Natural killer cell (primary cell): Measurements from ENCODE around the gene RFX1. TPM values are rescaled to one million over a fixed set of nuclear protein-coding genes. Genes with fewer than 3 reads are reported as not detected.
"Not testable (repeated sequence)": the region's sequence is repeated elsewhere in the genome, so short reads cannot be mapped to it uniquely, and the experiment has no call there.

Experiments used
- ATAC-seq, 3 donors: fragments of 150-1000 bp in 2 of 3; fragments of 200-7000 bp in 1 of 3; cut with Tn5 transposase; 1 replicate in 1 of 3; 2 replicates in 2 of 3; pipeline ENCODE4 v1.10.0; 2021; ENCODE audit warnings: mild to moderate bottlenecking in 2 of 3, moderate library complexity in 2 of 3
- DNase-seq, 2 donors: peaks; one replicate each; pipeline versions ENCODE4 v3.0.0 to v3.0.0-alpha.2; 2013 to 2021; ENCODE audit warnings: mixed read lengths in 1 of 2
- H3K27ac ChIP-seq: one replicate; pipeline ENCODE4 v1.5.1; 2013; ENCODE audit warnings: mild to moderate bottlenecking, low read length
- H3K27me3 ChIP-seq: one replicate; pipeline ENCODE4 v1.6.1; 2013; ENCODE audit warnings: low read length; ENCODE audit not compliant: control insufficient read depth, insufficient read depth
- H3K36me3 ChIP-seq: one replicate; pipeline ENCODE4 v1.6.1; 2013; ENCODE audit warnings: low read length; ENCODE audit not compliant: control insufficient read depth, insufficient read depth
- H3K4me1 ChIP-seq: one replicate; pipeline ENCODE4 v1.6.1; 2013; ENCODE audit warnings: low read length; ENCODE audit not compliant: control insufficient read depth, insufficient read depth
- H3K4me3 ChIP-seq: one replicate; pipeline ENCODE4 v1.5.1; 2013; ENCODE audit warnings: low read length
- H3K9me3 ChIP-seq: one replicate; pipeline ENCODE4 v1.6.1; 2013; ENCODE audit warnings: low read length; ENCODE audit not compliant: control insufficient read depth, insufficient read depth
- H3K27ac Mint-ChIP-seq, 2 donors: one replicate each; pipeline ENCODE4 v1.8.0; 2022; ENCODE audit warnings: mild to moderate bottlenecking in 2 of 2, mixed read lengths in 2 of 2, moderate library complexity in 1 of 2
- H3K27me3 Mint-ChIP-seq, 2 donors: one replicate each; pipeline ENCODE4 v1.8.0; 2022; ENCODE audit warnings: low read depth in 2 of 2, mixed read lengths in 2 of 2
- H3K36me3 Mint-ChIP-seq: one replicate; pipeline ENCODE4 v1.8.0; 2022; ENCODE audit warnings: mixed read lengths
- H3K4me1 Mint-ChIP-seq, 2 donors: one replicate each; pipeline ENCODE4 v1.8.0; 2022; ENCODE audit warnings: mixed read lengths in 2 of 2
- H3K4me3 Mint-ChIP-seq: one replicate; pipeline ENCODE4 v1.8.0; 2022; ENCODE audit warnings: mild to moderate bottlenecking, moderate library complexity, mixed read lengths
- H3K9me3 Mint-ChIP-seq, 2 donors: one replicate each; pipeline ENCODE4 v1.8.0; 2022; ENCODE audit warnings: mixed read lengths in 2 of 2
- WGBS: methylation state at CpG from one replicate; pipeline ENCODE4 v1.1.7; 2013; ENCODE audit warnings: missing lambda C conversion rate; ENCODE audit not compliant: insufficient coverage; 5-methylcytosine and 5-hydroxymethylcytosine counted together
- intact Hi-C: fragments of 100-400 bp; cut with micrococcal nuclease; formaldehyde crosslinking; loops from one replicate; pipeline ENCODE4 v1.14.2; 2022
- total RNA-seq, 4 donors: library from RNA; stranded (reverse); fragments of 120-200 nt in 1 of 4; gene quantifications; one replicate each; pipeline versions ENCODE4 v1.2.3 to v1.2.4, GENCODE V29; 2013 to 2022
- TF ChIP-seq, protein P1 (sequence below): fragments of 200-600 bp; IDR thresholded peaks from one replicate; pipeline ENCODE4 v1.8.0; 2022; ENCODE audit warnings: antibody characterized with exemption

RFX1 gene
- total RNA-seq, 3 donors from 2014 or later (not counting 1 experiment from before 2014, with no cell fraction given) = 26.0 to 31.8 (median 30.5) TPM

DNA sequence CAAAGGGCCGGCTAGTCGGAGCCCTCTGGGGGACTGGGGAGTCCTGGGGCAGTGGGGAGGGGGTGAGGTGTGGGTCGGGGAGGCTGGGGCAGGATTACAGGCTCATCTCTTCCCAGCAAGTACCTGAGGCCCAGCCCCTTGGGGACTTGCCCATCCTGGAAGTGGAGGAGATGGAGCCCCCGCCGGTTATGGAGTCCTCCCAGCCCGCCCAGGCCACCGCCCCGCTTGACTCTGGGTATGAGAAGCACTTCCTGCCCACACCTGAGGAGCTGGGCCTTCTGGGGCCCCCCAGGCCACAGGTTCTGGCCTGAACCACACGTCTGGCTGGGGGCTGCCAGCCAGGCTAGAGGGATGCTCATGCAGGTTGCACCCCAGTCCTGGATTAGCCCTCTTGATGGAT, 45.9 kb upstream of the RFX1 start:
- Histone ChIP-seq H3K36me3 (peaks cover 46% of the 10 kb centered on the region), H3K4me3 (no peak overlapping the region), H3K4me1 (peaks cover under 1% of the 10 kb centered on the region), H3K9me3 (no peaks in the 10 kb centered on the region), H3K27me3 (no peaks in the 10 kb centered on the region), H3K27ac (no peak overlapping the region)
- Mint-ChIP-seq H3K4me1 (peaks cover 0 to 17% of the 10 kb centered on the region in 2 donors), H3K27me3 (no peaks in the 10 kb centered on the region), H3K27ac (peak overlapping the region; percentile 56 to 74), H3K9me3 (no peaks in the 10 kb centered on the region), H3K36me3 (no peaks in the 10 kb centered on the region), H3K4me3 (no peak overlapping the region)
- DNase-seq (no peak), ATAC-seq (no peak)
- TF ChIP-seq, protein P1, sequence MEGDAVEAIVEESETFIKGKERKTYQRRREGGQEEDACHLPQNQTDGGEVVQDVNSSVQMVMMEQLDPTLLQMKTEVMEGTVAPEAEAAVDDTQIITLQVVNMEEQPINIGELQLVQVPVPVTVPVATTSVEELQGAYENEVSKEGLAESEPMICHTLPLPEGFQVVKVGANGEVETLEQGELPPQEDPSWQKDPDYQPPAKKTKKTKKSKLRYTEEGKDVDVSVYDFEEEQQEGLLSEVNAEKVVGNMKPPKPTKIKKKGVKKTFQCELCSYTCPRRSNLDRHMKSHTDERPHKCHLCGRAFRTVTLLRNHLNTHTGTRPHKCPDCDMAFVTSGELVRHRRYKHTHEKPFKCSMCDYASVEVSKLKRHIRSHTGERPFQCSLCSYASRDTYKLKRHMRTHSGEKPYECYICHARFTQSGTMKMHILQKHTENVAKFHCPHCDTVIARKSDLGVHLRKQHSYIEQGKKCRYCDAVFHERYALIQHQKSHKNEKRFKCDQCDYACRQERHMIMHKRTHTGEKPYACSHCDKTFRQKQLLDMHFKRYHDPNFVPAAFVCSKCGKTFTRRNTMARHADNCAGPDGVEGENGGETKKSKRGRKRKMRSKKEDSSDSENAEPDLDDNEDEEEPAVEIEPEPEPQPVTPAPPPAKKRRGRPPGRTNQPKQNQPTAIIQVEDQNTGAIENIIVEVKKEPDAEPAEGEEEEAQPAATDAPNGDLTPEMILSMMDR = no peak
- intact Hi-C loops = no loop called here
- WGBS = 90% methylated on average over 9 of the region's 9 CpGs

DNA sequence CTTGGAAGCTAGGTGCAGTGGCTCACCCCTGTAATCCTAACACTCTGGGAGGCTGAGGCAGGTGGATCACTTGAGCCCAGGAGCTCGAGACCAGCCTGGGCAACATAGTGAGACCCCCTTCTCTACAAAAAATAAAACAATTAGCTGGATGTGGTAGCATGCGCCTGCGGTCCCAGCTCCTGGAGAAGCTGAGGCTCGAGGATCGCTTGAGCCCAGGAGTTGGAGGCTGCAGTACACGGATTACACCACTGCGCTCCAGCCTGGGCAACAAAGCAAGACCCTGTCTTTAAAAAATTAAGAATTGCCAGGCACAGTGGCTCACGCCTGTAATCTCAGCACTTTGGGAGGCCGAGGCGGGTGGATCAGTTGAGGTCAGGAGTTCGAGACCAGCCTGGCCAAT, 44.8 kb upstream of the RFX1 start:
- H3K27me3 ChIP-seq, ATAC-seq, H3K27ac Mint-ChIP-seq, DNase-seq, H3K27ac ChIP-seq, H3K9me3 Mint-ChIP-seq, H3K4me3 Mint-ChIP-seq, H3K9me3 ChIP-seq, H3K4me1 ChIP-seq, intact Hi-C loops, H3K27me3 Mint-ChIP-seq, H3K4me3 ChIP-seq, H3K36me3 Mint-ChIP-seq: not testable (repeated sequence)
- H3K4me1 Mint-ChIP-seq = peaks cover 0 to 17% of the 10 kb centered on the region in 2 donors
- peaks cover 52% of the 10 kb centered on the region for H3K36me3 ChIP-seq
- 96% methylated on average over 11 of the region's 11 CpGs for WGBS

DNA sequence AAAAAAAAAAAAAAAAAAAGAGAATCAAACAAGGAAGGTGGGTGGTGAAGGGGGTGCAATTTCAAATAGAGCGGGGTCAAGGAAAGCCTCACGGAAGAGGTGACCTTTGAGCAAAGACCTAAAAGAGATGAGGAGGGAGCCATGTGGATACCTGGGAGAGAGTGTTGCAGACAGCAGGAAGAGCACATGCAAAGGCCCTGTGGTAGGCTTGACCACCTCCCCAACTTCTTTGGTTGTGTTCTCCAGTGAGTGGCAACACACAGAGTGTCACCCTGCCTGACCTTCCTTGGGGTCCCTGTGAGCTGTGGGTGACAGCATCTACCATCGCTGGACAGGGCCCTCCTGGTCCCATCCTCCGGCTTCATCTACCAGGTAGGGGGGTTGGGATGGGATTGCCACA, 44.4 kb upstream of the RFX1 start:
- no peaks in the 10 kb centered on the region for H3K27me3 Mint-ChIP-seq
- no peaks in the 10 kb centered on the region for H3K4me1 ChIP-seq
- intact Hi-C loops = no loop called here
- no peaks in the 10 kb centered on the region for H3K27me3 ChIP-seq
- no peaks in the 10 kb centered on the region for H3K36me3 Mint-ChIP-seq
- ATAC-seq (no peak), DNase-seq (no peak)
- H3K9me3 Mint-ChIP-seq = no peaks in the 10 kb centered on the region
- no peak overlapping the region for H3K4me3 ChIP-seq
- peaks cover 54% of the 10 kb centered on the region for H3K36me3 ChIP-seq
- no peak overlapping the region for H3K27ac ChIP-seq
- H3K27ac Mint-ChIP-seq = peak overlapping the region in 1 of 2 donors; percentile 35
- no peak overlapping the region for H3K4me3 Mint-ChIP-seq
- TF ChIP-seq, protein P1 = no peak
- 99% methylated on average over 4 of the region's 4 CpGs for WGBS
- H3K4me1 Mint-ChIP-seq = peaks cover 0 to 17% of the 10 kb centered on the region in 2 donors
- H3K9me3 ChIP-seq = no peaks in the 10 kb centered on the region

DNA sequence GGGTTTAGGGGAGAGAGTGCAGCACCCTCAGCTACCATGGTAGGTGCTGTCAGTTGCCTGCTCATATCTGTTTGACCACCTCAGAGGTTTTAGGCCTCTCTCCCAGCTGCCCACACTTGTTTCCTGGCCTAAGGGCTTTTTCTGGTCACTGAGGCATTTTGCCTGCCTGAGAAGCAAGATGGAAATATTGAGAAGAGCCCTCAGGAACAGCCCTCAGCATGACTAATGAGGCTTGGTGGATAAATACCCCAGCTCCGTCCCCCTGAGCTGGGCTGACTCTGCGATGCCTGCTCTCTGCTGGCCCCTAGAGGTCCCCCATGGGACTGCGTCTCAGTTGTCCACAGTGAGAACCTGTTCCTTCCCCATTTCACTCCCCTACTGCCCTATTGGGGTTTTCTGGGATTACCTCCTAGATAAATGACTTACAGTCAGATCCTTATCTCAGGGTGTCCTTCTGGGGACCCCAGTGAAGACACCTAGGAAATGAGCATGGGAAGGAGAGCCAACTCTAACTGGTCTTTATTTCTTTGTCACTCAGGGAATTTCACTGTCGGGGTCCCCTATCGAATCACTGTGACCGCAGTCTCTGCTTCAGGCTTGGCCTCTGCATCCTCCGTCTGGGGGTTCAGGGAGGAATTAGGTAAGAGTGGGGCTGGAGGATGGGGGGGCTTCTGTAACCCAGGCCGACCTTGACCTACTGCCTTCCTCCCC, 42.5 kb upstream of the RFX1 start:
- Histone ChIP-seq H3K27me3 (no peaks in the 10 kb centered on the region), H3K4me3 (no peak overlapping the region), H3K9me3 (no peaks in the 10 kb centered on the region), H3K4me1 (no peaks in the 10 kb centered on the region), H3K36me3 (peaks cover 61% of the 10 kb centered on the region), H3K27ac (no peak overlapping the region)
- Mint-ChIP-seq H3K4me3 (no peak overlapping the region), H3K27ac (peak overlapping the region; percentile 57 to 82), H3K27me3 (no peaks in the 10 kb centered on the region), H3K4me1 (peaks cover 0 to 11% of the 10 kb centered on the region in 2 donors), H3K9me3 (no peaks in the 10 kb centered on the region), H3K36me3 (no peaks in the 10 kb centered on the region)
- 85% methylated on average over 8 of the region's 8 CpGs for WGBS
- ATAC-seq (peak; percentile 87 to 98 (median 90)), DNase-seq (peak; percentile 79 to 84)
- TF ChIP-seq, protein P1 = peak; percentile 98
- intact Hi-C loops = loop anchor here (1.0 to 2.0 kb wide), 2 partner anchors 26 to 168 kb away; no protein-coding TSS in a partner anchor

DNA sequence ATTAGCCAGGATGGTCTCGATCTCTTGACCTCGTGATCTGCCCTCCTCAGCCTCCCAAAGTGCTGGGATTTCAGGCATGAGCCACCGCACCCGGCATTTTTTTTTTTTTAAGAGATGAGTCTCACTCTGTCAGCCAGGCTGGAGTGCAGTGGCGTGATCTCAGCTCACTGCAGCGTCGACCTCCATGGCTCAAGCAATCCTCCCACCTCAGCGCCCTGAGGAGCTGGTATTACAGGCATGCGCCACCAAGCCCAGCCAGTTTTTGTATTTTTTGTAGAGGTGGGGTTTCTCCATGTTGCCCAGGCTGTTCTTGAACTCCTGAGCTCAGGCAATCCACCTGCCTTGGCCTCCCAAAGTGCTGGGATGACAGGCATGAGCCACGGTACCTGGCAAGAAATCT, 41.7 kb upstream of the RFX1 start:
- Mint-ChIP-seq H3K4me1 (peaks cover 4 to 15% of the 10 kb centered on the region in 2 donors), H3K27ac (peak overlapping the region; percentile 57 to 82)
- not testable (repeated sequence) for H3K4me1 ChIP-seq, H3K9me3 ChIP-seq, H3K4me3 ChIP-seq, H3K27me3 Mint-ChIP-seq, H3K27me3 ChIP-seq, H3K36me3 Mint-ChIP-seq, H3K27ac ChIP-seq, H3K9me3 Mint-ChIP-seq, DNase-seq, ATAC-seq, H3K4me3 Mint-ChIP-seq
- intact Hi-C loops = loop anchor here (1.0 to 2.0 kb wide), 2 partner anchors 27 to 168 kb away; no protein-coding TSS in a partner anchor
- peaks cover 64% of the 10 kb centered on the region for H3K36me3 ChIP-seq
- WGBS = over 99% methylated on average over 9 of the region's 10 CpGs
